ENCODE data around the gene ISOC2. TPM values are rescaled to one million over a fixed set of nuclear protein-coding genes. Genes with fewer than 3 reads are reported as not detected.
A peak's percentile ranks its signal among the peaks of the same experiment; 100 is the strongest.

Gene ISOC2
- total and polyA plus RNA-seq, 9 of the 15 experiments (the other 6 are each of a cell fraction or from before 2014, with no cell fraction given) = 1.2 to 229 (median 58.3) TPM

GRCh38 chr19:55502197-55502952, 40.9 kb upstream of the ISOC2 start:
- no peak for FAIRE-seq
- Histone ChIP-seq H3K27me3 (ENCODE audit: control insufficient read depth in 2 of 2, insufficient read depth in 2 of 2, low read length in 2 of 2) (no peaks in the 10 kb centered on the region; a peak in 1 of 5 replicates), H3K9me1 (ENCODE audit: control insufficient read depth, insufficient read depth, low read length) (no peaks in the 10 kb centered on the region), H3K79me2 (ENCODE audit: control insufficient read depth, insufficient read depth, low read length) (no peaks in the 10 kb centered on the region), H4K20me1 (replicated peaks; ENCODE audit: control insufficient read depth, insufficient read depth, low read length) (no peaks in the 10 kb centered on the region), H3K9ac (ENCODE audit: insufficient read depth in 1 of 2, low read depth in 2 of 2, low read length in 2 of 2) (no peak overlapping the region), H2AFZ (ENCODE audit: low read depth, low read length) (no peak overlapping the region), H3K4me3 (no peak overlapping the region), H3K9me3 (replicated peaks; ENCODE audit: control insufficient read depth, insufficient read depth, low read depth, low read length) (no peaks in the 10 kb centered on the region; the same call in 1 of the 2 replicates), H3K36me3 (ENCODE audit: control insufficient read depth, insufficient read depth, low read length) (no peaks in the 10 kb centered on the region), H3K4me2 (ENCODE audit: insufficient read depth, low read length) (no peak overlapping the region), H3K27ac (ENCODE audit: extremely low read depth, low read depth, low read length) (no peak overlapping the region), H3K4me1 (replicated peaks in 1 of 2; ENCODE audit: control insufficient read depth in 2 of 2, insufficient read depth in 2 of 2, low read length in 2 of 2) (peaks cover 4 to 22% of the 10 kb centered on the region in 2 experiments; a peak in 4 of 5 replicates)
- intact Hi-C loops (cut with micrococcal nuclease) (loop anchor here (10.0 kb wide), 1 partner anchor 348 kb away; the partner anchor contains the start of gene TNNI3), in situ Hi-C loops (cut with MboI) (no loop called here)
- WGBS (ENCODE audit: insufficient coverage, low coverage, missing lambda C conversion rate) = 61% methylated on average over 5 of the region's 9 CpGs
- no peak for ATAC-seq
- ChIA-PET CTCF (ENCODE audit: low intra/inter-chr PET ratio) (interaction anchor here (1.1 kb wide), 1 partner anchor 357 kb away, joined by 3 read pairs; no protein-coding TSS in a partner anchor), POLR2A (interaction anchor here (0.6 to 1.8 kb wide), 4 partner anchors 15 to 96 kb away, joined by 3 to 5 read pairs (median 4); partner anchors contain the start of gene UBE2S)
- BruUV-seq (replicated peaks) = no TSS peak
- no peak for DNase-seq (ENCODE audit: extremely low read depth in 1 of 4, low spot score in 3 of 4)
- TF ChIP-seq TEAD1 (CRISPR knock-in tag; IDR thresholded peaks at IDR 0.05) (no peak), SREBF1 (IDR thresholded peaks at IDR 0.05; ENCODE audit: borderline replicate concordance, low read depth, low read length) (no peak), FOXP4 (CRISPR knock-in tag; IDR thresholded peaks at IDR 0.05; ENCODE audit: borderline replicate concordance) (no peak), ZNF512 (tag; IDR thresholded peaks at IDR 0.05) (peak; percentile 38; the same call in 1 of the 2 replicates), HMBOX1 (IDR thresholded peaks at IDR 0.05) (no peak), ZBTB2 (IDR thresholded peaks at IDR 0.05) (no peak), GATAD2A (IDR thresholded peaks at IDR 0.05) (no peak), BCOR (IDR thresholded peaks at IDR 0.05) (peak; percentile 34; the same call in 1 of the 2 replicates), PTTG1 (tag; IDR thresholded peaks at IDR 0.05; ENCODE audit: low read depth) (no peak), ELF4 (CRISPR knock-in tag; IDR thresholded peaks at IDR 0.05) (no peak), SAFB2 (IDR thresholded peaks at IDR 0.05; ENCODE audit: borderline replicate concordance, low read depth, low read length, severe bottlenecking) (no peak), ZNF121 (CRISPR knock-in tag; conservative IDR thresholded peaks at IDR 0.05) (peak; percentile 80), MEF2A (IDR thresholded peaks at IDR 0.05; ENCODE audit: control insufficient read depth, low read depth, low read length) (no peak), TAF9B (IDR thresholded peaks at IDR 0.05; ENCODE audit: partially characterized antibody) (no peak), JUND (IDR thresholded peaks at IDR 0.05; ENCODE audit: borderline replicate concordance, low read depth, low read length) (no peak), JUND (tag; IDR thresholded peaks at IDR 0.05; ENCODE audit: borderline replicate concordance, low read depth, low read length) (no peak)
